NCI-H345 (cell line): Measurements from ENCODE around the gene APOBEC3B.
"Not testable (repeated sequence)": the region's sequence is repeated elsewhere in the genome, so short reads cannot be mapped to it uniquely, and the experiment has no call there.

Source experiments
- DNase-seq: peaks from one replicate; lab custom pipeline; 2025; lab: John Stamatoyannopoulos, UW

The APOBEC3B gene

GRCh38 chr22:38967451-38968450 lies 14.4 kb upstream of the APOBEC3B start:
- no peak for DNase-seq

- DNase-seq: no peak
Observed at GRCh38 chr22:38968801-38969200, 13.3 kb upstream of the APOBEC3B start.

GRCh38 chr22:38970551-38970950 lies 11.6 kb upstream of the APOBEC3B start:
- DNase-seq: no peak

- DNase-seq: no peak
Observed at GRCh38 chr22:38971202-38971601, 10.9 kb upstream of the APOBEC3B start.

- no peak for DNase-seq
Observed at GRCh38 chr22:38971791-38972190, 10.4 kb upstream of the APOBEC3B start.

- DNase-seq: no peak
Observed at GRCh38 chr22:38972558-38972957, 9.6 kb upstream of the APOBEC3B start.

GRCh38 chr22:38973289-38974169 lies 8.6 kb upstream of the APOBEC3B start:
- peak; percentile 9 for DNase-seq

GRCh38 chr22:38974170-38974825 lies 7.8 kb upstream of the APOBEC3B start:
- DNase-seq: no peak

GRCh38 chr22:38974826-38975175 lies 7.3 kb upstream of the APOBEC3B start:
- no peak for DNase-seq

- DNase-seq: not testable (repeated sequence)
Observed at GRCh38 chr22:38977289-38977688, 4.9 kb upstream of the APOBEC3B start.

- not testable (repeated sequence) for DNase-seq
Observed at GRCh38 chr22:38980587-38980986, 1.6 kb upstream of the APOBEC3B start.

- no peak for DNase-seq
Observed at GRCh38 chr22:38981005-38981991, 849 bp upstream of the APOBEC3B start.

GRCh38 chr22:38984224-38984623 lies 2.1 kb downstream of the APOBEC3B start:
- DNase-seq: no peak

GRCh38 chr22:38984784-38985757 lies 2.9 kb downstream of the APOBEC3B start:
- DNase-seq: peak; percentile 84

GRCh38 chr22:38986629-38987028 lies 4.5 kb downstream of the APOBEC3B start:
- DNase-seq: no peak

- DNase-seq: no peak
Observed at GRCh38 chr22:38987171-38987895, 5.2 kb downstream of the APOBEC3B start.

GRCh38 chr22:38989466-38989865 lies 7.3 kb downstream of the APOBEC3B start:
- no peak for DNase-seq

- DNase-seq: peak; percentile 54
Observed at GRCh38 chr22:38992871-38993371, 10.8 kb downstream of the APOBEC3B start.

GRCh38 chr22:38996105-38996504 lies 14.0 kb downstream of the APOBEC3B start:
- DNase-seq: no peak
